Dendritic cell treated with granulocyte-macrophage colony-stimulating factor and Interleukin-4, amounts not matched to agents 40 ng/mL and 50 ng/mL, for 4 days (primary cell): ENCODE data around the gene F7.
"Not testable (repeated sequence)": the region's sequence is repeated elsewhere in the genome, so short reads cannot be mapped to it uniquely, and the experiment has no call there.

Source experiments
- H3K27ac Mint-ChIP-seq: one replicate; pipeline ENCODE4 v1.8.0; 2022; ENCODE audit warnings: mild to moderate bottlenecking, mixed read lengths
- H3K27me3 Mint-ChIP-seq: one replicate; pipeline ENCODE4 v1.8.0; 2022; ENCODE audit warnings: mild to moderate bottlenecking, mixed read lengths
- H3K36me3 Mint-ChIP-seq: one replicate; pipeline ENCODE4 v1.8.0; 2022; ENCODE audit warnings: low read depth, mixed read lengths
- H3K4me1 Mint-ChIP-seq: one replicate; pipeline ENCODE4 v1.8.0; 2022; ENCODE audit warnings: low read depth, mixed read lengths
- H3K4me3 Mint-ChIP-seq: one replicate; pipeline ENCODE4 v1.8.0; 2022; ENCODE audit warnings: mild to moderate bottlenecking, moderate library complexity, mixed read lengths
- H3K9me3 Mint-ChIP-seq: one replicate; pipeline ENCODE4 v1.8.0; 2022; ENCODE audit warnings: mixed read lengths
- intact Hi-C: fragments of 100-400 bp; cut with micrococcal nuclease; formaldehyde crosslinking; loops from one replicate; pipeline ENCODE4 v1.15.0; 2022

The F7 gene

GRCh38 chr13:113110048-113110851, 4.7 kb downstream of the F7 start:
- intact Hi-C loops: no loop called here
- H3K4me3 Mint-ChIP-seq: peak overlapping the region; percentile 56

GRCh38 chr13:113110852-113111315, 5.3 kb downstream of the F7 start:
- Mint-ChIP-seq H3K27me3 (peaks cover 26% of the 10 kb centered on the region), H3K4me3 (peak overlapping the region; percentile 56), H3K27ac (no peak overlapping the region), H3K9me3 (no peaks in the 10 kb centered on the region), H3K4me1 (no peaks in the 10 kb centered on the region), H3K36me3 (no peaks in the 10 kb centered on the region)
- intact Hi-C loops: no loop called here

More at GRCh38 chr13:113110048-113110851, 4.7 kb downstream of the F7 start:
- Mint-ChIP-seq H3K4me1 (no peaks in the 10 kb centered on the region), H3K36me3 (no peaks in the 10 kb centered on the region), H3K9me3 (no peaks in the 10 kb centered on the region), H3K27me3 (peaks cover 26% of the 10 kb centered on the region), H3K27ac (no peak overlapping the region)

- H3K9me3 Mint-ChIP-seq, H3K4me1 Mint-ChIP-seq, H3K27ac Mint-ChIP-seq, intact Hi-C loops, H3K36me3 Mint-ChIP-seq, H3K4me3 Mint-ChIP-seq: not testable (repeated sequence)
- peaks cover 26% of the 10 kb centered on the region for H3K27me3 Mint-ChIP-seq
These were observed 6.2 kb downstream of the F7 start for GRCh38 chr13:113111821-113112220.

GRCh38 chr13:113112475-113112874, 6.9 kb downstream of the F7 start:
- peaks cover 23% of the 10 kb centered on the region for H3K27me3 Mint-ChIP-seq
- H3K4me3 Mint-ChIP-seq, intact Hi-C loops, H3K36me3 Mint-ChIP-seq, H3K9me3 Mint-ChIP-seq, H3K27ac Mint-ChIP-seq, H3K4me1 Mint-ChIP-seq: not testable (repeated sequence)

- intact Hi-C loops: no loop called here
- H3K36me3 Mint-ChIP-seq: no peaks in the 10 kb centered on the region
- no peaks in the 10 kb centered on the region for H3K4me1 Mint-ChIP-seq
- H3K27me3 Mint-ChIP-seq: peaks cover 23% of the 10 kb centered on the region
- no peak overlapping the region for H3K4me3 Mint-ChIP-seq
- H3K9me3 Mint-ChIP-seq: no peaks in the 10 kb centered on the region
- no peak overlapping the region for H3K27ac Mint-ChIP-seq
These were observed 7.6 kb downstream of the F7 start for GRCh38 chr13:113112893-113113845.

- H3K27me3 Mint-ChIP-seq: peaks cover 22% of the 10 kb centered on the region
- intact Hi-C loops: no loop called here
- no peak overlapping the region for H3K4me3 Mint-ChIP-seq
- no peak overlapping the region for H3K27ac Mint-ChIP-seq
- H3K36me3 Mint-ChIP-seq: no peaks in the 10 kb centered on the region
- H3K9me3 Mint-ChIP-seq: no peaks in the 10 kb centered on the region
- H3K4me1 Mint-ChIP-seq: no peaks in the 10 kb centered on the region
These were observed 8.3 kb downstream of the F7 start for GRCh38 chr13:113113846-113114271.

GRCh38 chr13:113114511-113115362, 9.1 kb downstream of the F7 start:
- intact Hi-C loops: no loop called here
- no peak overlapping the region for H3K4me3 Mint-ChIP-seq
- H3K27ac Mint-ChIP-seq: no peak overlapping the region
- no peaks in the 10 kb centered on the region for H3K36me3 Mint-ChIP-seq
- no peaks in the 10 kb centered on the region for H3K9me3 Mint-ChIP-seq
- no peaks in the 10 kb centered on the region for H3K4me1 Mint-ChIP-seq
- H3K27me3 Mint-ChIP-seq: peaks cover 15% of the 10 kb centered on the region

GRCh38 chr13:113115363-113116205, 10.0 kb downstream of the F7 start:
- H3K4me3 Mint-ChIP-seq: no peak overlapping the region
- no peaks in the 10 kb centered on the region for H3K9me3 Mint-ChIP-seq
- H3K4me1 Mint-ChIP-seq: no peaks in the 10 kb centered on the region
- intact Hi-C loops: no loop called here
- H3K36me3 Mint-ChIP-seq: no peaks in the 10 kb centered on the region
- peaks cover 11% of the 10 kb centered on the region for H3K27me3 Mint-ChIP-seq
- no peak overlapping the region for H3K27ac Mint-ChIP-seq

- no peaks in the 10 kb centered on the region for H3K36me3 Mint-ChIP-seq
- H3K4me1 Mint-ChIP-seq: no peaks in the 10 kb centered on the region
- no peak overlapping the region for H3K27ac Mint-ChIP-seq
- no peak overlapping the region for H3K4me3 Mint-ChIP-seq
- H3K27me3 Mint-ChIP-seq: peaks cover 5% of the 10 kb centered on the region
- intact Hi-C loops: no loop called here
- H3K9me3 Mint-ChIP-seq: no peaks in the 10 kb centered on the region
These were observed 10.7 kb downstream of the F7 start for GRCh38 chr13:113116206-113116800.

GRCh38 chr13:113116871-113117271, 11.3 kb downstream of the F7 start:
- H3K4me1 Mint-ChIP-seq: no peaks in the 10 kb centered on the region
- H3K4me3 Mint-ChIP-seq: no peak overlapping the region
- intact Hi-C loops: no loop called here
- H3K36me3 Mint-ChIP-seq: no peaks in the 10 kb centered on the region
- no peaks in the 10 kb centered on the region for H3K9me3 Mint-ChIP-seq
- peaks cover 5% of the 10 kb centered on the region for H3K27me3 Mint-ChIP-seq
- no peak overlapping the region for H3K27ac Mint-ChIP-seq

- no peaks in the 10 kb centered on the region for H3K36me3 Mint-ChIP-seq
- H3K27ac Mint-ChIP-seq: no peak overlapping the region
- no peak overlapping the region for H3K4me3 Mint-ChIP-seq
- peaks cover 5% of the 10 kb centered on the region for H3K27me3 Mint-ChIP-seq
- H3K4me1 Mint-ChIP-seq: no peaks in the 10 kb centered on the region
- intact Hi-C loops: no loop called here
- no peaks in the 10 kb centered on the region for H3K9me3 Mint-ChIP-seq
These were observed 11.8 kb downstream of the F7 start for GRCh38 chr13:113117335-113117872.

GRCh38 chr13:113117911-113118260, 12.3 kb downstream of the F7 start:
- intact Hi-C loops: no loop called here
- Mint-ChIP-seq H3K9me3 (no peaks in the 10 kb centered on the region), H3K4me1 (no peaks in the 10 kb centered on the region), H3K27ac (no peak overlapping the region), H3K36me3 (no peaks in the 10 kb centered on the region), H3K4me3 (no peak overlapping the region), H3K27me3 (peaks cover 6% of the 10 kb centered on the region)
